ENCODE data around the gene CORO6.

Gene CORO6

GRCh38 chr17:29612094-29612403 lies 10.7 kb downstream of the CORO6 start:
- Histone ChIP-seq H3K36me3 (ENCODE audit: insufficient read depth, low read length) (no peaks in the 10 kb centered on the region), H3K9me3 (ENCODE audit: insufficient read depth, low read depth, low read length) (no peaks in the 10 kb centered on the region), H3K79me2 (ENCODE audit: insufficient read depth, low read length) (no peaks in the 10 kb centered on the region), H3K4me3 (ENCODE audit: low read length, poor library complexity, severe bottlenecking) (no peak overlapping the region), H3K9ac (ENCODE audit: low read depth, low read length, poor library complexity, severe bottlenecking) (no peak overlapping the region), H3K4me1 (ENCODE audit: insufficient read depth, low read length, poor library complexity, severe bottlenecking) (no peaks in the 10 kb centered on the region), H3K9me2 (replicated peaks; ENCODE audit: low read depth, low read length) (no peaks in the 10 kb centered on the region), H4K20me1 (ENCODE audit: insufficient read depth, low read length, poor library complexity, severe bottlenecking) (no peaks in the 10 kb centered on the region), H3K4me2 (ENCODE audit: low read depth, low read length, poor library complexity, severe bottlenecking) (no peak overlapping the region), H3K27me3 (ENCODE audit: insufficient read depth, low read length, poor library complexity, severe bottlenecking) (no peaks in the 10 kb centered on the region), H3F3A (ENCODE audit: low read depth) (no peaks in the 10 kb centered on the region), H2AFZ (ENCODE audit: low read length) (no peak overlapping the region)
- no peak for TF ChIP-seq CTCF (conservative IDR thresholded peaks at IDR 0.05; ENCODE audit: low read length)
- no peak for TF ChIP-seq EZH2phosphoT487 (IDR thresholded peaks at IDR 0.05; ENCODE audit: borderline replicate concordance)

- Histone ChIP-seq H3K79me2 (ENCODE audit: insufficient read depth, low read length) (no peaks in the 10 kb centered on the region), H3K9me3 (ENCODE audit: insufficient read depth, low read depth, low read length) (no peaks in the 10 kb centered on the region), H3K9me2 (replicated peaks; ENCODE audit: low read depth, low read length) (no peaks in the 10 kb centered on the region), H3K9ac (ENCODE audit: low read depth, low read length, poor library complexity, severe bottlenecking) (no peak overlapping the region), H3K27me3 (ENCODE audit: insufficient read depth, low read length, poor library complexity, severe bottlenecking) (no peaks in the 10 kb centered on the region), H3K4me3 (ENCODE audit: low read length, poor library complexity, severe bottlenecking) (no peak overlapping the region), H4K20me1 (ENCODE audit: insufficient read depth, low read length, poor library complexity, severe bottlenecking) (no peaks in the 10 kb centered on the region), H3K36me3 (ENCODE audit: insufficient read depth, low read length) (no peaks in the 10 kb centered on the region), H2AFZ (ENCODE audit: low read length) (no peak overlapping the region), H3K4me2 (ENCODE audit: low read depth, low read length, poor library complexity, severe bottlenecking) (no peak overlapping the region), H3F3A (ENCODE audit: low read depth) (no peaks in the 10 kb centered on the region), H3K4me1 (ENCODE audit: insufficient read depth, low read length, poor library complexity, severe bottlenecking) (no peaks in the 10 kb centered on the region)
- TF ChIP-seq CTCF (conservative IDR thresholded peaks at IDR 0.05; ENCODE audit: low read length) = no peak
- TF ChIP-seq EZH2phosphoT487 (IDR thresholded peaks at IDR 0.05; ENCODE audit: borderline replicate concordance) = no peak
Observed at GRCh38 chr17:29611351-29612093, 11.2 kb downstream of the CORO6 start.

- TF ChIP-seq CTCF (conservative IDR thresholded peaks at IDR 0.05; ENCODE audit: low read length) (no peak), EZH2phosphoT487 (IDR thresholded peaks at IDR 0.05; ENCODE audit: borderline replicate concordance) (no peak)
- H3K4me2 ChIP-seq (ENCODE audit: low read depth, low read length, poor library complexity, severe bottlenecking) = no peak overlapping the region
- no peaks in the 10 kb centered on the region for H3K9me2 ChIP-seq (replicated peaks; ENCODE audit: low read depth, low read length)
- H3K79me2 ChIP-seq (ENCODE audit: insufficient read depth, low read length) = no peaks in the 10 kb centered on the region
- H3K9ac ChIP-seq (ENCODE audit: low read depth, low read length, poor library complexity, severe bottlenecking) = no peak overlapping the region
- H3K4me1 ChIP-seq (ENCODE audit: insufficient read depth, low read length, poor library complexity, severe bottlenecking) = no peaks in the 10 kb centered on the region
- H2AFZ ChIP-seq (ENCODE audit: low read length) = no peak overlapping the region
- no peak overlapping the region for H3K4me3 ChIP-seq (ENCODE audit: low read length, poor library complexity, severe bottlenecking)
- no peaks in the 10 kb centered on the region for H4K20me1 ChIP-seq (ENCODE audit: insufficient read depth, low read length, poor library complexity, severe bottlenecking)
- H3F3A ChIP-seq (ENCODE audit: low read depth) = no peaks in the 10 kb centered on the region
- H3K36me3 ChIP-seq (ENCODE audit: insufficient read depth, low read length) = no peaks in the 10 kb centered on the region
- no peaks in the 10 kb centered on the region for H3K9me3 ChIP-seq (ENCODE audit: insufficient read depth, low read depth, low read length)
- H3K27me3 ChIP-seq (ENCODE audit: insufficient read depth, low read length, poor library complexity, severe bottlenecking) = no peaks in the 10 kb centered on the region
Observed at GRCh38 chr17:29610395-29610794, 12.3 kb downstream of the CORO6 start.

Measured in Loucy (cell line).